Measurements from ENCODE around the gene AFAP1L1.

Gene AFAP1L1

DNA sequence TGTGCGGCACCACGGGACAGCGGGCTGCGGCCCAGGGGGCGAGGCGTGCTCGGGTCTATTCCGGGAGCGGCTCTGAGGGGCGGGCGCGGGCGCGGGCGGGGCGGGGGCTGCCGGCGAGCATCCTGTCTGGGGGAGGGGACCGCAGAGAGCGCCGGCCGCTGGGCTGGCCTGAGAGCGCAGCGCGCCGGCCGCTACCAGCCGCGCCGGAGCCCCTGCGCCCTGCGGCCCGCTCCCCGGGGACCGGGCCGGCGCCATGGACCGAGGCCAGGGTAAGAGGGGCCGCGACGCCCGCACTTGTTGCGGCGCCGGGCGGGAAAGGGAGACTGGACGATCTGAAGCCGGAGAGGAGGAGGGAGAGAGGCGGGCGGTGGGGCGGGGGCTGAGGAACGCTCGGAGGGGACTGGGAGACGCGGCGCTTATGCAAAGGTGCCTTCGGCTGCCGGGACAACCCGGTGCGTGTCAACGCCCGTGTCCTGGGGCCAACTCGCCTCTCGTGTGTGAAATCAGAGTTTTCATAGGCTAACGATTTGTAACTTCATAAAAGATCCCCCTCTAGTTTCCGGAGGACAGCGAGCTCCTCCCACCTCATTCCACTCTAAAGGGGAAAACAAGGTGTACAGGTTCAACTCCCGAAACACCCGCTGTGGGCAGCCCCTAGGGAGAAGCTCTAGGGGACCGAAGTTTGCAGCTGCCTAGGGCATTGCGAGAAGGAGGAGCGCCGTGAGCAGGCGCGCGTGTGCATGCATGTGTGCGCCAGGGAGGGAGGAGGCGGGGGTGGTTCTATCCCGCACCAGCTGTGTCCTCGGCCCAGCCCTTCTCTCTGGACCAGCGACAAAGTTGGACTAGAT, at the start of gene AFAP1L1:
AFAP1L1 (plus strand) TSS at position 144 of the 848 bp plus-strand sequence; CDS start at position 254, 110 bp downstream.
- no peak for DNase-seq (ENCODE audit: low read depth)

DNA sequence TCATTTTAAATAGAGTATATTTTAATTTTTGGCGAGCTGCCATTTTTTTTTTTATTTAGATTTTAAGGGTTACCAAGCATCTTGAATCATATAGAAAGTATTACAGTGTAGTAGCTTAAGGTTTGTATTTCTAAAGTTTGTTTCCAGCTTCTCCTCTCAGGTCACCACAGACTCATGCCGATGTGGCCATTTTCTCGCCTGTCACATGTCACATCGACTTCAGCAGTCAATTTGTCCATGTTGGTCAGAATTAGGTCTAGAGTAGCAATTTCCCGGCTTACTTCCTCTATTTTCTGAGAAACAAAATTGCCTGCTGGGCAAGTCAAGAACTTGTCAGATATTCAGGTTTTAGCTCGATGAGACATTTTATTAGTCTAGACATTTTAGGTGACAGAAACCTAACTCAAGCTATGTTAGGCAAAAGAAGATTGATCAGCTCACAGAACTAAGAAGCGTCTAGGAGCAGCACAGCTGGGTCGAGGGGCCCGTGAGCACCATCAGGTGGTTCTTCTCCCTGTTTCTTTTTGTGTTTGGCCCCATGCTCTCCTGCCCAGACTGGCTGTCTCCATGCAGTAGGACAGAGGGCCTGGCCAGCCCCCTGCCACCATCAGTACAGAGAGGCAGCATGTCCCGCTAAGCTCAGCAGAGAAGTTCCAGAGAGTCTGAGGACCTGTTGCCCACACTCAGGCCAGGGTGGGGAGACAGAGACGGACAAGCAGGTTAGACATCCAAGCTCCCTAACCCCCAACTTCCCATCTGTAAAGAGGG, 48.4 kb upstream of the AFAP1L1 start:
- DNase-seq (ENCODE audit: low read depth) = no peak

DNA sequence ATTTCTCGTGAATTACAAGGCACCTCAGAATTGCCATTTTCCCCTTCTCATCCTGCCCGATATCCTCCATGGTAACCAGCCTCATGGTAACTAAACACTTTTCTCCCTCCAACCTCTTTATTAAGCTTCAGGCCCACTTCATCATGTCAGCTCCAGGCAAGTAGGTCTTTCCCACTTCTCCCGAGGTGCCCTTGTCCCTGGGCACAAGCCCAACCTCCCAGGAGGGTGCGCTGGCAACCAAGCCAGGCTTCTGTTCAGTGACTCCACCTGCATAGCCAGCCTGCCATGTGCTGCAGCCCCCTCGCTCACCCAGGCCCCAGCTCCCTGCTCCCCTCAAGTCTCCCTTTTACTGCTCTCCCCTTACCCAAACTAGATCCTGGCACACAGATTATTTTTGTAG, 47.4 kb upstream of the AFAP1L1 start:
- no peak for DNase-seq (ENCODE audit: low read depth)

DNA sequence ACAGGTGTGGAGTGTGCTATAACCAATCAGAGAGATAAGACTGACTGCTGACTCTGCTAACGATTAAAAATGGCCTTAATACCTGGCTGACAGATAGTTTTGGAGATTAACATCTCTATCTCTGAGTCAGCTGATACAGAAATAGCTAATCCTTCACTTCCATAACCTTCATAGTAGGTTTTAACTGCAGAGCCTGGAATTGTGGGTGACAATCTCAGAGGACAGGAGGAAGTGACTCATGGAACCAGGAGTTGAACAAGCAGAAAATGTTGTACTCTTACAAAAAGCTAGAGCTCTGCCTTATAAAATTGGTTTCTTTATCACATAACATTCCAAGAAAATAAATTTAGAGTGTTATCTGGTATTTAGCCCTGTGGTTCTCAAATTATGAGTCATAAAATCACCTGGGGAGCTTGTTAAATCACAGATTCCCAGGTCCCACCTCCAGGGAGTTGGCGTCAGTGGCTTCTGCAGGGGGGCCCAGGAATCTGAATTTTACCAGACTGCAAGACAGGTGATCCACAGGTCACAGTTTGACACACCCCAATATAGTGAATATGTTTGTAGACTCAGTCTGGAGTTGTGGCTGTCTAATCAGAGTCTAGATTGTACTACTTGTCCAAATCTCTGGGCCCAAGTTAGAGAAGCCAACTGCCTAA, 44.4 kb upstream of the AFAP1L1 start:
- DNase-seq (ENCODE audit: low read depth) = no peak

DNA sequence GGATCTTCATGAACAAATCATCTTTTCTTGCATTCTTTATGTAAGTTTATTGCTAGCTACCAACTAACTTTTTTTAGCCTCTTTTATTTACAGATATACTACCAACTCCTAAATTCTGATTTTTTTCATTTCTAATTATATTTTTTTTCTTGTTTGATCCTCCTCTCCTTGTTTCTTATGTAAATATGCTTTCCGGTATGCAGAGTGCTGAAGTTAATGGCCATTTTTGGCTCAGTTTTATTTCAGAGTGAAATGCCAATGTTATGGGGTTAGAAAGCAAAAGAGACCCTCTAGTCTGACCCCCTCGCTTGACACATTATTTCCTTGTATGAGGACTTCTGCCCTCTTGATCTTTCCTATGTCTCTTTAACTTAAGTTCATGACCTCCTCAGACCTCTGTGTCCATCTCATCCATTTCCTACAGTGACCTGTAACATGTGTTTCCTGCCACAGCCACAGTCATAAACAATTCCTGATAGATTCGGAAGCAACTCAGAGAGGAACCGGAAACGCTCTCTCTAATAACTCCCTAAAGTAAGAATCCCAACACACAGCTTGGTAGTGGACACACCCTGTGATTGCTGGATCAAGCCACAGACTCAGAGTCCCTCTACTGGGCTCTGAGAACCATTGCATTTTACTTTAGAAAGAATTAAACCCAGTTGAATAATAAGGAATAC, 42.9 kb upstream of the AFAP1L1 start:
- no peak for DNase-seq (ENCODE audit: low read depth)

DNA sequence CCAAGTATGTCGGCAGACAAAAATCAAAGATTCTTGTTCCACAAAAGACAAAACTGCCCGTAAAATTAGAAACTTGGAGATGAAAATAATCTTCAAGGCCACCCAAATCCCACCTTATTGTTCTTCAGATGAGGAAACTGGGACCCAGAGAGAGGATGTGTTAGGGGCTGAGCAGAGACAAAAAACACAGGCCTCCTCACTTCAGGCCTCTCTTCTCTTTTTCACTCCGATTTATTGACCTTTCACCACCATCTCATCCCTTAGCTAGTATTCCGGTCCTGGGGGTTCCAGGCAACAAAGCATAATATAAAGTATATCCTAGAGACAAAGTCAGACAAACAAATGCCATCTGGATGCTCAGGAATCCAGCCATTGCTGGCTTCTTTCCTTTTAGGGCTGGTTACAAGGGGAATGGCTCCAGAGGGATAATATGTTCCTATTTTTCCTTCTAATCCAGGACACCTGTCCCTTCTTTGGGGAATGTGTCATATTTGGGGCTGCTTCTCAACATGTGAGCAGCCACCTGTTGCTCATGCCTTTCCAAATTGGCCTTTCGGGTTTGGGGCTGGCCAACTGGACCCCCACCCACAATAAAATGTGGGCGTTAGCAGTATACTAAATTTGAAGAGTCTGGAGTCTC, 42.2 kb upstream of the AFAP1L1 start:
- no peak for DNase-seq (ENCODE audit: low read depth)

DNA sequence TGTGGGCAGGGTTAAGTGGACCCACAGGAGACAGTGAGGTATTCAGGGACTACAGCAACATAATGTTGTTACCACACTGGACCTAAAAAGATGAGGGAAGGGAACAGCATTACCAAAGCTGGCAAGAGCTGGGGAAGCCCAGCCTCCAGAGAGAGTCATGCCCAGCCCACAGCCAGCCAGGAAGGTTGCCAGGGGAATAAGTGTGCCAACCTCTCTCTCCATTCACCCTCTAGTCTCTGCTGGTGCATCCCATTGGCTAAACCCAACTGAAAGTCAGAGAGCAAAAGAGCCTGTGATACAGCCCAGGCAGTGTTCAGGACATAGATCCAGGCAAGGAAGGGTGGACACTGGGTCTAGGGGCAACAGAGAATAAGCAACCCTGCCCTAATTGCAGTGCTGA, 35.8 kb upstream of the AFAP1L1 start:
- no peak for DNase-seq (ENCODE audit: low read depth)

DNA sequence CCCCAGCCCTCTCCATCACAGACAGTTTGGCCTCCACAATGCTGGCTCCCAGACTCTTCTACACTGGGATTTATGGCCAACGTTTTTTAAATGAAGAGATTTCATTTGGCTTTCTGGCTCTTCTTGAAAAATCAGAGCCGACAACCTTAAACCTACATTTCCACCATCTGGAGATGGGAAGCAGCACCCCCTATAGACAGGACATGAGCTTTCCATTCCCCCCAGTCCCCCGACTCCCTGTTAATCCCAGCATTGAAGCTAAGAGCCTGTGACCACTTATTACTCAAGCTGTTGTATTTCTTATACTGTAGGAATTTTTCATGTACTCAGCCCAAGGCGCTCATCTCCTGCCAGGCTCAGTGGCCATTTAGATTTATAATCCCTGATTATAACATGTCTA, 34.0 kb upstream of the AFAP1L1 start:
- no peak for DNase-seq (ENCODE audit: low read depth)

DNA sequence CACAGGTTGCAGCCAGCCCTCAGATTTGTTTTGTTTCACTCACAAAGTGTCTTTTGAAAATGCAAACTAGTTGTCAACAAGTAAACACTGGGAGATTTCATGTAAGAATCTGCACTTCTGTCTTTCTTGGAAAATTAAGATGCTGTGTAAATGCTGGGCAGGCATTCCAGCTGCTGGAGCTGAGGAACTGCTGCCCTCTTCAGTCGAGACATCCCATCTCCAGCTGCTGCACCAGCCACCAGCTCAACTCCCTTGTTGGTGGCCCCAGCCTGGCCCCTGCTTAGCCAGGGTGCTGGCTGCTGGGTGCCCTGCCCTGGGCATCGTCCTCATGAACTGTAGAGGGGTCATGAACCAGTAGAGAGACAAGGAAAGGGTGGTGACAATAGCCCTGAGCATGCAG, 33.1 kb upstream of the AFAP1L1 start:
- no peak for DNase-seq (ENCODE audit: low read depth)

DNA sequence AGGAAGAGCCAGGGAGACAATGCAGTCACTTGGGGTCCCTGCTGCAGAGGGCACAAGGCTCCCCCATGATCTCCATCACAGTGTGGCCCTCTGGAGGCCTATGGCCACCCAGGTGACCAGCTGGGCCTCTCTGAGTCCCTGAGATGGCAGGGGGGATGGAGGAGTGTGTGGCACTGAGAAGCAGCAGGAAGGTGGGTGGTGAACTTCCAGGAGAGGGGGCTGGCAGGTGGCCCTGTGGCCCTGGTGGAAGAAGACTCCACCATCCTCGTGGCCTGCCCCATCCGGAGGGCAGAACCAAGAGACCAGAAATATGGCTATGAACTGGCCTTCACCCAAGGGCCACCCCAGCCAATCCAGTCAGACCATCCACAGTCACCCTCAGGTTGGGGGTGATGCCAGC, 31.7 kb upstream of the AFAP1L1 start:
- DNase-seq (ENCODE audit: low read depth) = no peak

DNA sequence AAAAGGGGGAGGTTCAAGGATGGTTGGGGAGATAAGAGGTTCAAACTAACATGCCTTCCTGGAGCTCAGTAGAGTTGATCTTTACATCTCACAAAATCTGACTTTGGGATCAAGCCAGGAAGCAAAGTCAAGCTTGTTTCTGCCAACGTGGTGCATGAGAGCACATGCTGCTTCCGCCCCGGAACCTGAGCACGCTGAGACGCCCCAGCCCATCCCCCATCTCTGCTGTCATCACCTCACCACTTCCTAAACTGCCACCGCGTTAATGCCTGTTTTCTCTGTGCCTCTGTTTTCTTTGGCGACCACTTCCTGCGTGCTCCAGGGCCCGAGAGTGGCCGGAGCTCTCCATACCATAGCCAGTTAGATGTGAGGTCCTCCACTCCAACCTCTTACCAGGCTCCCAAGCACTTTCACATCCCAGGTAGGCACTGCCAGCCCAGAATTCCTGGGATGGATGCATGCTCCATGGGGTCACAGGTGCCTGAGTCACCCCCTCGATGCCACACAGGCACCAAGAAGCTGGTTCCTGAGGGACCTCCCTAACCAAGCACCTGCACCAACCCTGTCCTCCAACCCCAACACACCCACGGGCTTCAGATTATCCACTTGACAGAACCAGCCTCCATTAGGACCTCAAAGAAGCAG, 31.2 kb upstream of the AFAP1L1 start:
- DNase-seq (ENCODE audit: low read depth) = peak; percentile 51

DNA sequence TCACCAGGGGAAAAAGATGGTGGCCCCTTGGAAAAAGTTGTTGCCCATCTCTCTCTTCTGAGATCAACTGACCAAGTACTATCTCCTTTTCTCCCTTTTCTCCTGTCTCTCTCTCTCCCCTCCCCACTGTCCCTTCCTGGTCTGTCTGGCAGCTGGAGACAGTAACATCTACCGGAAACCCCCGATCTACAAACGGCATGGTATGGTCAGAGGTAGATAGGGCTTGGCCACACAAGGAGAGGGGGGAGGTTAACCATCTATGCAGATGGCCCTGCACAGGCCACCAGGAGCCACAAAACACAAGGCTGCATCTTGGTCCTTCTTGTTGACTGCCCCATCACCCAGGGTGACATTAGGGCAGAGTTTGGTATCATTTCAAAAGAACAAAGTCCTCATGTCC, 29.3 kb upstream of the AFAP1L1 start:
- no peak for DNase-seq (ENCODE audit: low read depth)

DNA sequence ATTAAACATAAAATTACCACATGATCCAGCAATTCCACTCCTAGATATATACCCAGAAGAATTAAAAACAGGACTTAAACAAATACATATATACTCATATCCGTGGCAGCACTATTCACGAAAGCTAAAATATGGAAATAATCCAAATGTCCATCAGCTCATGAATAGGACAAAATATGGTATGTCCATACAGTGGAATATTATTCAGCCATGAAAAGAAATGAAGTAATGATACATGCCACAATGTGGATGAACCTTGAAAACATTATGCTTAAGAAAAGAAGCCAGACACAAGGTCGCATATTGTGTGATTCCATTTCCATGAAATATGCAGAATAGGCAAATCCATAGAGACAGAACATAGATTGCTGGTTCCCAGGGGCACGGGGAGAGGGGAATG, 24.8 kb upstream of the AFAP1L1 start:
- no peak for DNase-seq (ENCODE audit: low read depth)

DNA sequence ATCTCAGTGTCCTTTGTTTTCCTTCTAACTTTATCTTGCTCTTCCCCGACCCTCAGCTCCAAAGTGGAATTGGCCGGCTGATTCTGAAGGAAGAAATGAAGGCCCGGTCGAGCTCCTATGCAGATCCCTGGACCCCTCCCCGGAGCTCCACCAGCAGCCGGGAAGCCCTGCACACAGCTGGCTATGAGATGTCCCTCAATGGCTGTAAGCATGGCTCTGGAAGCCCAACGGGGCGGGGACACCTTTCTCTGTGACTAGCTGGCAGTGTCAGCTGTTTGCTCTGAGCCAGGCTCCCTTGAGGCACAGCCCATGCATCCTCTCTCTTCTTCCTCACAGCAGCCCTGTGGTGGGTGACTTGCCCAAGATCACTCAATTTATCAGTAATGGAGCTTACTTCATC, 23.9 kb upstream of the AFAP1L1 start:
- DNase-seq (ENCODE audit: low read depth) = no peak

DNA sequence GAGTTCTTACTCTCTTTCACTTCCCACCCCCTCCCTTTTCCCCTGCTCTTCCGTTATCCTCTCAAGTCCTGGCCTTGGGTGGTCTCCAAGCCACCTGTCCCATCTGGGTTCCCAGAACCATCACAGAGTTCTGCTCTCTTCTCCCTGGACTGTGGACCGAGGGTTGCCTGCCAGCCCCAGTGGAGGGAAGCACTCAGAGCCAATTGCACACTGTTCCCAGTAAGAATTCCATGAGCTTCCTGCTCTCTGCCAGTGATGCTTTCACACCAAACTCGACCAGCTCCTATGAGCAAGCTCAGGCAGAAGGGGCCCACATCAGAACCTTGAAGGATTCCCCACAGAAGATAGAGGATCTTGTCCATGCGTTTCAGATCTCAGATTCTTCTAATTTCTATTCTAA, 20.1 kb upstream of the AFAP1L1 start:
- DNase-seq (ENCODE audit: low read depth) = no peak

DNA sequence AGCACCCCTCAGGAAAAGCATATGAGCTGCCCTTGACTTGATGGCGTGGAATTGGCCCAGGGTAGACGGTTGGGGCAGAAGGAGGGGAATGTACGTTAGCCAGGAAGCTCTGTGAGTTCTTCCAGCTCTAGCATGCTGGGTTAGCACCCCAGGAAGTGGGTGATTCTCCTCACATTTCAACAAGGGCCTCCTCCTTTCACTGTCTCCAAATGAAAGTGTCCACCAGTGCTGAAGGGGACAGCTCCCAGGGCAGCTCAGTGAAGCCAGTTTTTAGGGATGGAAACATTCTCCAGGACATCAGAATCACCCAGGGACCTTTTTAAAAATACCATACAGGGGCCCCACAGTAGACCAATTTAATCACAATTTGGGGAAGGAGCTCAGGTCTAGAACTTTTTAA, 17.2 kb upstream of the AFAP1L1 start:
- no peak for DNase-seq (ENCODE audit: low read depth)

DNA sequence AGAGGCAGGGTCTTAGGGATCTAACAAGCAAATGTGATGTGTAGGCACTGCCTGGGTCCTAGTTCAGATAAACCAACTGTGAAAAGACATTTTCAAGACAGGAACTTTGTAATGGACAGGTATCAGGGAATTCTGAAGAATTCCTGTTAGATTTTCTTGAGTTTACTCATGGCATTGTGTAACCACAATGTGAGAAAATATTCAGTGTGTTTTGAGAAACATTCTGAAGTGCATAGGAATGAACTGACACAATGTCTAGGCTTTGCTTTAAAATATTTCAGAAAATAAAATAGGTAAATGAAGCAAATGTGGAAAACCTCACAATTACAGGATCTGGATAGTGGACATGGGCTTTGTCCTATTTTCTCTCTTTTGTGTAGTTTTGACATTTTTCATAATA, 15.2 kb upstream of the AFAP1L1 start:
- DNase-seq (ENCODE audit: low read depth) = no peak

DNA sequence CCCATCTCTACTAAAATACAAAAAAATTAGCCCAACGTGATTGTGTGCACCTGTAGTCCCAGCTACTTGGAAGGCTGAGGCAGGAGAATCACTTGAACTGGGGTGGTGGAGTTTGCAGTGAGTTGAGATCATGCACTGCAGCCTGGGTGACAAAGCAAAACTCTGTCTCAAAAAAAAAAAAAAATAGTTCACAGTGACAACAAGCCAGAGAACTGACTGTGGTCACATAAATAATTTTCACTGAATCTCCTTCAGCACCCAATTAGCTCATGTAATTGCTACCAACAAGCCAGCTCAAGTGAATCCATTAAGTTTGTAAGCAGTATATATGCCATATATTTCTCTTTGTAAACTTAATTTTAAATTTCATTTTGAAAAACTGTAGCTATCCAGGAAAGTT, 14.5 kb upstream of the AFAP1L1 start:
- no peak for DNase-seq (ENCODE audit: low read depth)

DNA sequence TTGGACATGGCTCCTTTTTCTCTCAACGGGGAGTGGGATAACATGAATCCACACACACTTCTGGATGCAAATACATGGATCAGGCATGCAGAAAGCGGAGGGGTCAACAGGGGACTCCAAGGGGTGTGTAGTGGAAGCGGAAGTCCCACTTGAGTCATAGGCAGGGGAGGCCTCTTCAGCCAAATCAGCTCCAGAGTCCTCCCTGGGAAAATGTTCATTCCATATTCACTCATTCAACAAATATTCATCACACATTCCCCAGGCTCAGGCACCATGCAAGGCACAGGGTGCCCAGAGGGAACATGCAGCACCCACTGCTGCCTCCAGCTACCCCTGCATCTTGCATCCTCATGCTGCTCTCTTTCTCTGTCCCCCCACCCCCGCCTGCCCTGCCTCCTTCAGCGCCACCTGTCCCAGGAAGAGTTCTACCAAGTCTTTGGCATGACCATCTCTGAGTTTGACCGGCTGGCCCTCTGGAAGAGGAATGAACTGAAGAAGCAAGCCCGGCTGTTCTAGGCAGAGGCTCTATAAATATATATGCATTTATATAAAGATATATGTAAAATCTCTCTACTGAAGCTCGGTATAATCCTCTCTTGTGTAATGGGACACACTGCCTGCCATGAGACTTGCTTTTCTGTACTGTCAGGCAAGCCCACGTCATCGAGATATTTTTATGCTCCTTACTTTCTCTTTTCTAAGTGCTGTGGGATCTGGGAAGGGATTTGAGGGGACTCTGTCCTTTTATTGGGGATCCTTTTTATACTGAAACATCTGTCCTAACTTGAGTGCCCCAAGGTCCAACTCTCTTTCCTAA, 13.6 kb upstream of the AFAP1L1 start:
- no peak for DNase-seq (ENCODE audit: low read depth)

DNA sequence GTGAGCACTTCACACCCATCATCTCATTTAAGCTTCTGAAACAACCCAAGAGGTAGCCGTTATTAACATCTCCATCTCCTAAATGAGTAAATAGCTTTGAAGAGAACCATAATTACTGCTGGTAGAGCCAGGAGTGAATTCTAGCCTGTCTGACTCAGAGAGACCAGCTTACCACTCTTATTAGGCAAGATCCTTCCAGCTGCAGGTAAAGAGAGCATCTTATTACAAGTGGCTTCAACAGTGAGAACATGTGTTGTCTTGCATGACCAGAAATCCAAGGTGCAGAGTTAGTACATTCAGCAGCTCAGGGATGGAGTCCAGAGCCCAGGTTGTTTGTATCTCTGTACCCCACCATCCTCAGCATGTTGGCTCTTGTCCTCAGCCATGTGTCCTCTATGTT, 10.9 kb upstream of the AFAP1L1 start:
- DNase-seq (ENCODE audit: low read depth) = no peak

DNA sequence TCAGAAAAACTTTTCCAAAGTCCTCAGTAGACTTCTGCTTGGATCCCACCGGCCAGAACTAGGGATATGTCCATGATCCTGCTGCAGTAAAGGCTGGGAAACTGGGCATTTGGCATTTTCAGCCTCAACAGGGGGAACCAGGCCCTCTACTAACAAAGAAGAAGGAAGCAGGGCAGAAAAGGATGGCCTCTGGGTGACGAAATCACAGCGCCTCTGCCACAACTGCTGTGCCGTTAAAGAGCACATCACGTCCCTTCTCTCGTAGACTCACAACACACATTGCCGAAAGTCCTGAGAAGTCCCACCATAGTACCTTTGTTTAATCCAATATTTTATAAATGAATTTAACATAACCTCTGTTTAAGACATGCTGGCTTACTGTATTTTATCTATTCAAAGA, 10.4 kb upstream of the AFAP1L1 start:
- DNase-seq (ENCODE audit: low read depth) = no peak
